ENCODE data around the gene BACH2. TPM values are rescaled to one million over a fixed set of nuclear protein-coding genes. Genes with fewer than 3 reads are reported as not detected.

BACH2 gene
- polyA plus RNA-seq, 3 donors: 10.4 to 12.9 (median 11.2) TPM

- no peak for DNase-seq (ENCODE audit: extremely low read depth in 1 of 11, low read depth in 9 of 11, low spot score in 4 of 11)
These were observed 409.0 kb downstream of the BACH2 start for GRCh38 chr6:89887452-89888137.

DNA sequence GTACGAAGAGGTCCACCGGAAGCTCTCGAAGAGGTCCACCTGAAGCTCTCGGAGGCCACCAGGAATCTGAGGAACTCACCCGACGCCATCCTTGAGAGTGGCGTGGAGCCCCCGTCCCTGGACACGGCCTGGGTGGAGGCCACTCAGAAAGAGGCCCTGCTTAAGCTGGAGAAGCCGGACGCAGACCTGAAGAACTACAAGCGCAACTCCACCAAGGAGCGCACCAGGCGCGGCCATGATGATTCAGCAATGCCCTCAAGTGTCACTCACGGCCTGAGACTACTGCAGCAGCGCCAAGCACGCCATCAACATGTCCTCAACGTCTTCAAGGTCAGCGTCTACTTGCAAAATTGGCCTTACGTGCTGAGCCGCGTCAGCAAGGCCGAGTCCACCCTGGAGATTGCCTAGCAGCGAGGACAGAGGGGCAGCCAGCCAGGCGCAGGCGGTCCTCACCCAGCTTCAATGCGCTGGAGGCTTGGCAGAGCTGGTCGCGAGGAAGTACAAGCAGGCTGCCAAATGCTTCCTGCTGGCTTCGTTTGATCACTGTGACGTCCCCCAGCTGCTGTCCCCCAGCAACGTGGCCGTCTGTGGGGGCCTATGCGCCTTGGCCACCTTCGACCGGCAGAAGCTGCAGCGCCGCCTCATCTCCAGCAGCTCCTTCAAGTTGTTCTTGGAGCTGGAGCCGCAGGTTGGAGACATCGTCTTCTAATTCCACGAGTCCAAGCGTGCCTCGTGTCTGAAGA is 410.1 kb downstream of the BACH2 start:
- no peak for DNase-seq (ENCODE audit: extremely low read depth in 1 of 11, low read depth in 9 of 11, low spot score in 4 of 11)
